Calu3 (cell line): Measurements from ENCODE around the gene DPEP3. TPM values are rescaled to one million over a fixed set of nuclear protein-coding genes. Genes with fewer than 3 reads are reported as not detected.

Source experiments
- BruUV-seq: library from RNA; stranded (reverse); fragments of 400-500 nt; replicated peaks from 2 replicates; lab custom pipeline; 2021; lab: Mats Ljungman, UMichigan
- CTCF ChIA-PET: fragments of 300-600 bp; sonication (Branson Sonifier 250); formaldehyde crosslinking; loops from one replicate; lab custom pipeline; 2022; ENCODE audit warnings: antibody characterized with exemption; lab: Charles Lee
- DNase-seq: peaks from one replicate; pipeline ENCODE4 v3.0.0; 2022
- H3K27ac Mint-ChIP-seq: one replicate; pipeline ENCODE4 v1.8.0; 2022; ENCODE audit warnings: mixed read lengths; ENCODE audit not compliant: unreplicated experiment
- H3K27me3 Mint-ChIP-seq: one replicate; pipeline ENCODE4 v1.8.0; 2022; ENCODE audit warnings: mixed read lengths; ENCODE audit not compliant: unreplicated experiment
- H3K36me3 Mint-ChIP-seq: one replicate; pipeline ENCODE4 v1.8.0; 2022; ENCODE audit warnings: mild to moderate bottlenecking, moderate library complexity, mixed read lengths; ENCODE audit not compliant: insufficient read depth, unreplicated experiment
- H3K4me1 Mint-ChIP-seq: one replicate; pipeline ENCODE4 v1.8.0; 2022; ENCODE audit warnings: mild to moderate bottlenecking, low read depth, mixed read lengths; ENCODE audit not compliant: unreplicated experiment
- H3K4me3 Mint-ChIP-seq: one replicate; pipeline ENCODE4 v1.8.0; 2022; ENCODE audit warnings: mild to moderate bottlenecking, low read depth, moderate library complexity, mixed read lengths; ENCODE audit not compliant: unreplicated experiment
- H3K9me3 Mint-ChIP-seq: one replicate; pipeline ENCODE4 v1.8.0; 2022; ENCODE audit warnings: low read depth, mixed read lengths; ENCODE audit not compliant: unreplicated experiment
- intact Hi-C: fragments of 100-400 bp; cut with micrococcal nuclease; formaldehyde crosslinking; loops from one replicate; pipeline ENCODE4 v1.10.0; 2022; ENCODE audit not compliant: unreplicated experiment
- total RNA-seq: library from RNA; stranded (reverse); gene quantifications from 2 replicates; pipeline ENCODE4 v1.2.3, GENCODE V29; 2022
- TF ChIP-seq, protein P1 (sequence below): fragments of 200-600 bp; IDR thresholded peaks from one replicate; pipeline ENCODE4 v1.8.0; 2022; ENCODE audit warnings: antibody characterized with exemption; ENCODE audit not compliant: unreplicated experiment

Gene DPEP3
- total RNA-seq, 1 experiment from 2014 or later = not detected

DNA sequence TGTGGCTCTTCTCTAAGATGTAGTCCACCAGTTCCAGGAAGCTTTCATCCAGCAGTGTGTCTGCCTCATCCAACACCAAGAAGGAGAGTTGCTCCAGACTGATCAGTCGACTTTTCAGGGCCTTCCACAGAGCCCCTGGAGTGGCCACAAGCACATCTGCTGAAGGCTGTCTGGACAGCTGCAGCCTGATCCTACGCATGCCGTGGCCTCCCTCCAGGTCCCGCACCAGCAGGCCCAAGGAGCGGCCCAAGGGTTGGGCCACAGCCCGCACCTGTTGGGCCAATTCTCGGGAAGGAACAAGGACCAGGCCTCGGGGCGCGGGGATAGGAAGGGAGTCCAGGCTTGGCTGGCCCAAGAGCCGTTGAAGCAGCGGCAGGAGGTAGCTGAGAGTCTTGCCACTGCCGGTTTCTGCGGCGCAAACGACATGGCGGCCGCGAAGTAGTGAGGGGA lies 42.0 kb upstream of the DPEP3 start:
- Mint-ChIP-seq H3K4me1 (peaks cover 13% of the 10 kb centered on the region), H3K36me3 (peaks cover 49% of the 10 kb centered on the region), H3K27ac (peak overlapping the region; percentile 90), H3K4me3 (peak overlapping the region; percentile 83), H3K9me3 (no peaks in the 10 kb centered on the region), H3K27me3 (no peaks in the 10 kb centered on the region)
- CTCF ChIA-PET = interaction anchor here (1.1 to 1.2 kb wide), 2 partner anchors 16 to 20 kb away, joined by 3 read pairs; no protein-coding TSS in a partner anchor
- no peak for DNase-seq
- BruUV-seq = no TSS peak
- intact Hi-C loops = no loop called here
- TF ChIP-seq, protein P1, sequence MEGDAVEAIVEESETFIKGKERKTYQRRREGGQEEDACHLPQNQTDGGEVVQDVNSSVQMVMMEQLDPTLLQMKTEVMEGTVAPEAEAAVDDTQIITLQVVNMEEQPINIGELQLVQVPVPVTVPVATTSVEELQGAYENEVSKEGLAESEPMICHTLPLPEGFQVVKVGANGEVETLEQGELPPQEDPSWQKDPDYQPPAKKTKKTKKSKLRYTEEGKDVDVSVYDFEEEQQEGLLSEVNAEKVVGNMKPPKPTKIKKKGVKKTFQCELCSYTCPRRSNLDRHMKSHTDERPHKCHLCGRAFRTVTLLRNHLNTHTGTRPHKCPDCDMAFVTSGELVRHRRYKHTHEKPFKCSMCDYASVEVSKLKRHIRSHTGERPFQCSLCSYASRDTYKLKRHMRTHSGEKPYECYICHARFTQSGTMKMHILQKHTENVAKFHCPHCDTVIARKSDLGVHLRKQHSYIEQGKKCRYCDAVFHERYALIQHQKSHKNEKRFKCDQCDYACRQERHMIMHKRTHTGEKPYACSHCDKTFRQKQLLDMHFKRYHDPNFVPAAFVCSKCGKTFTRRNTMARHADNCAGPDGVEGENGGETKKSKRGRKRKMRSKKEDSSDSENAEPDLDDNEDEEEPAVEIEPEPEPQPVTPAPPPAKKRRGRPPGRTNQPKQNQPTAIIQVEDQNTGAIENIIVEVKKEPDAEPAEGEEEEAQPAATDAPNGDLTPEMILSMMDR = no peak

DNA sequence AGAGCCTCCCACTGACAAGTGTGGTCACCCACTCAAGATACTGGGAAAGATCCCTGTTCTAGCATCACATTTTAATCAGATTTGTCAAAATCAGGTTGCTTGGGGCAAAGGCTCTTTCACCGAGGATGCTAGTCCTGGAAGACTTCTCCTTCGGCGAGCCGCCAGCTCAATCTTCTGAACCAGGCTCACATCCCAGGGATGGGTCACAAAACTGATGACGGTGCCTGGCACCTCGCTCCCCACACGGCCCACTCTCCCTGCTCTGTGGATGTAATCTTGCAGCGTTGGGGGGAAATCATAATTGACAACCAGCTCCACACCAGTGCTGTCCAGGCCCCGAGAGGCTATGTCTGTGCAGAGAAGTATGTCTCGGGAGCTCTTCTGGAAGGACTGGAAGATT lies 41.2 kb upstream of the DPEP3 start:
- intact Hi-C loops = no loop called here
- TF ChIP-seq, protein P1 = no peak
- DNase-seq = no peak
- BruUV-seq = no TSS peak
- H3K27me3 Mint-ChIP-seq = peaks cover 1% of the 10 kb centered on the region
- H3K4me1 Mint-ChIP-seq = peaks cover 13% of the 10 kb centered on the region
- peaks cover 42% of the 10 kb centered on the region for H3K36me3 Mint-ChIP-seq
- H3K27ac Mint-ChIP-seq = no peak overlapping the region
- CTCF ChIA-PET = interaction anchor here (1.1 kb wide), 1 partner anchor 19 kb away, joined by 3 read pairs; no protein-coding TSS in a partner anchor
- H3K4me3 Mint-ChIP-seq = peak overlapping the region; percentile 83
- no peaks in the 10 kb centered on the region for H3K9me3 Mint-ChIP-seq

DNA sequence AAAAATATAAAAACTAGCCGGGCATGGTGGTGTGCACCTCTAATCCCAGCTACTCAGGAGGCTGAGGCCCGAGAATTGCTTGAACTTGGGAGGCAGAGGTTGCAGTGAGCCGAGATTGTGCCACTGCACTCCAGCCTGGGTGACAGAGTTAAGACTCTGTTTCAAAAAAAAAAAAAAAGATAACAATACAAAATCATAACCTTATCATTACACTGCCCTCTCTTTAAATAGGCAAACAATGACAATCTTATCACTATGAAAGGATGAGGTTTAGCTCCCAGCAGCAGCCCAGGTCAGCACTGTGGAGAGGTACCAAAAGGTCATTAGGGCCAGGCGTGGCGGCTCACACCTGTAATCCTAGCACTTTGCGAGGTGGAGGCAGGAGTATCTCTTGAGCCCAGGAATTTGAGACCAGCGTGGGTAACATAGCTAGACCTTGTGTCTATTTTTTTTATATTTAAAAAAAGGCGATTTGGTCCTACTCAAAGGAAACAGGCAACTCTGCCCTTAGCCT lies 38.9 kb upstream of the DPEP3 start:
- no TSS peak for BruUV-seq
- intact Hi-C loops = no loop called here
- H3K9me3 Mint-ChIP-seq = no peaks in the 10 kb centered on the region
- H3K27ac Mint-ChIP-seq = no peak overlapping the region
- peaks cover 13% of the 10 kb centered on the region for H3K4me1 Mint-ChIP-seq
- H3K27me3 Mint-ChIP-seq = peaks cover 13% of the 10 kb centered on the region
- no peak overlapping the region for H3K4me3 Mint-ChIP-seq
- no peak for DNase-seq
- TF ChIP-seq, protein P1 = no peak
- CTCF ChIA-PET = no interaction called here
- H3K36me3 Mint-ChIP-seq = peaks cover 38% of the 10 kb centered on the region

DNA sequence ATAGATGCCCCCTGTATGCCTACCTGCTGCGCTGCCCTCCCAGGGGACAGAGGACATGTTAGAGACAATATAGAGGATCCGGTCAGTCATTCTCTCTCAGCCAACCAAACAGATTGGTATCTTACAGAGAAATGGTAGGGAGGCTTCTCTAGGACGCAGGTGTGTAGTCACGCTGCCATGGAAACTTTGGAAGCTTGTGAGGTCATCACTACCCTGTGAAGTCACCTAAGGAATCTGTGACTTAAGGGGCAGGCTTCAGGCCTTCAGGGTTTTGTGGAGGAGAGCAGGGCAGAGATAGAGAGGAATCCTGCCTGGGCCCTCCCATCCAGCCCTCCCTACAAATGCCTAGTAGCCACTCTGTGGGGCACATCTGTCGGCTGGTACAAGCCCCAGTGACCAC lies 35.4 kb upstream of the DPEP3 start, which contains the start of gene DPEP2NB:
Gene DPEP2NB, minus strand, starts transcription at position 231 of the 400 bp plus-strand sequence. Its CDS starts 141 bp downstream, at position 90.
- peaks cover 4% of the 10 kb centered on the region for H3K36me3 Mint-ChIP-seq
- intact Hi-C loops = no loop called here
- no peaks in the 10 kb centered on the region for H3K9me3 Mint-ChIP-seq
- TF ChIP-seq, protein P1 = no peak
- H3K27me3 Mint-ChIP-seq = peaks cover 19% of the 10 kb centered on the region
- no peak within 1 kb of the TSS for H3K27ac Mint-ChIP-seq
- H3K4me3 Mint-ChIP-seq = no peak within 1 kb of the TSS
- DNase-seq = no peak
- CTCF ChIA-PET = no interaction called here
- no TSS peak for BruUV-seq
- H3K4me1 Mint-ChIP-seq = no peaks in the 10 kb centered on the region
